BJ (cell line): Measurements from ENCODE around the gene NAGS. TPM values are rescaled to one million over a fixed set of nuclear protein-coding genes. Genes with fewer than 3 reads are reported as not detected.
"Not testable (repeated sequence)": the region's sequence is repeated elsewhere in the genome, so short reads cannot be mapped to it uniquely, and the experiment has no call there.

Experiments used
- CTCF ChIA-PET: fragments of 350-600 bp; formaldehyde crosslinking; extraction: SDS; loops from one replicate; lab custom pipeline; 2021; ENCODE audit warnings: antibody characterized with exemption, inconsistent platforms; lab: Yijun Ruan, JAX
- POLR2A ChIA-PET: fragments of 300-600 bp; sonication (Branson Sonifier 250); formaldehyde crosslinking; extraction: SDS; loops from one replicate; lab custom pipeline; 2021; ENCODE audit warnings: antibody characterized with exemption; lab: Charles Lee
- DNase-seq: peaks from one replicate; pipeline ENCODE4 v3.0.0-alpha.2; 2011; ENCODE audit warnings: low read depth
- H3K27me3 ChIP-seq: 2 replicates; pipeline ENCODE4 v1.6.0; 2011; ENCODE audit warnings: low read length; ENCODE audit not compliant: control insufficient read depth, insufficient read depth
- H3K36me3 ChIP-seq: 2 replicates; pipeline ENCODE4 v1.5.1; 2011; ENCODE audit warnings: low read length; ENCODE audit not compliant: control insufficient read depth, insufficient read depth
- H3K4me3 ChIP-seq: 2 replicates; pipeline ENCODE4 v1.5.1; 2011; ENCODE audit warnings: low read depth, mild to moderate bottlenecking, control low read depth, low read length
- polyA plus RNA-seq: library from polyadenylated mRNA; depleted of rRNA; stranded (reverse); fragments of >200 nt; gene quantifications from 2 replicates; pipeline ENCODE4 v1.2.3, GENCODE V29; 2011
- TF ChIP-seq, protein P1 (sequence below): IDR thresholded peaks from 2 replicates; pipeline ENCODE4 v1.5.1; 2011; ENCODE audit warnings: low read depth, mild to moderate bottlenecking, control low read depth, inconsistent platforms, low read length, moderate library complexity; ENCODE audit not compliant: insufficient read depth

The NAGS gene
- polyA plus RNA-seq, 1 experiment: 1.6 TPM

DNA sequence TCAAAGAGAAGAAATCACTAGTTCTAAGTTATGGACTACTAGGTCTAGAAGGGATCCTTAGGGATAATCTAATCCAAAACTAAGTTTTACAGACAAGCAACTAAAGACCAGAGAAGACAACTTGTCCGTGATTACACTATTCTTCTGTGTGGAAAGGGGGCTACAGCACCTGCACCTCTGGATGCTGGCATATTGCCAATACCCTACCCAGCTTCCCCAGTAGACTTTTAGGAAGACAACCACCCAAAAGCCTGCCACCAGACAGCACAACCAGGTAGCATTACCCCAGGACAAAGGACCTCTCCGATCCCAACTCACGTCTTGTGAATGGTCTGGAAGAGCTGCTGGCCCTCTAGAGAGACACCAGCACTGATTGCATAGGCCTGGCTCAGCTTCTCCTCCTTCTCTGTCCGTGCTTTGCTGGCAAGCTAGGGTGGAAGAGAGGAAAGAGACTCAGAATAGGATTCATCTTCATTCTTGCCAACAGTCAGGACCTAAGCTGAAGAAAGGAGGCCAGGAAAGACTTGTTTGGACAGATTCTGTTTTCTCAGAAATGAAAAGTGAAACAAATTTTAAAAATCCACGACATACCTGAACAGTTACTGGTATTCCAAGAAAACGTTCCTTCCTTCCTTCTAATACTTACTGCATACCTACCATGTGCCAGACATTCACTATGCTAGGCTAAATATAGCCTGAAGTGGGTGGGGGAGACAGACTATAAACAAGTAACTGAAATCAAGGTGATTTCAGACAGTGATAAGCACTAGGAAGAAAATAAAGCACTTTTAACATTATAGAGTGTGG is 35.6 kb downstream of the NAGS start:
- Histone ChIP-seq H3K4me3 (no peak overlapping the region), H3K27me3 (no peaks in the 10 kb centered on the region), H3K36me3 (peaks cover 10% of the 10 kb centered on the region)
- POLR2A ChIA-PET: no interaction called here
- TF ChIP-seq, protein P1, sequence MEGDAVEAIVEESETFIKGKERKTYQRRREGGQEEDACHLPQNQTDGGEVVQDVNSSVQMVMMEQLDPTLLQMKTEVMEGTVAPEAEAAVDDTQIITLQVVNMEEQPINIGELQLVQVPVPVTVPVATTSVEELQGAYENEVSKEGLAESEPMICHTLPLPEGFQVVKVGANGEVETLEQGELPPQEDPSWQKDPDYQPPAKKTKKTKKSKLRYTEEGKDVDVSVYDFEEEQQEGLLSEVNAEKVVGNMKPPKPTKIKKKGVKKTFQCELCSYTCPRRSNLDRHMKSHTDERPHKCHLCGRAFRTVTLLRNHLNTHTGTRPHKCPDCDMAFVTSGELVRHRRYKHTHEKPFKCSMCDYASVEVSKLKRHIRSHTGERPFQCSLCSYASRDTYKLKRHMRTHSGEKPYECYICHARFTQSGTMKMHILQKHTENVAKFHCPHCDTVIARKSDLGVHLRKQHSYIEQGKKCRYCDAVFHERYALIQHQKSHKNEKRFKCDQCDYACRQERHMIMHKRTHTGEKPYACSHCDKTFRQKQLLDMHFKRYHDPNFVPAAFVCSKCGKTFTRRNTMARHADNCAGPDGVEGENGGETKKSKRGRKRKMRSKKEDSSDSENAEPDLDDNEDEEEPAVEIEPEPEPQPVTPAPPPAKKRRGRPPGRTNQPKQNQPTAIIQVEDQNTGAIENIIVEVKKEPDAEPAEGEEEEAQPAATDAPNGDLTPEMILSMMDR: no peak
- DNase-seq: no peak
- CTCF ChIA-PET: interaction anchor here (1.3 to 5.3 kb wide), 8 partner anchors 12 to 96 kb away, joined by 4 to 41 read pairs (median 7); no protein-coding TSS in a partner anchor

DNA sequence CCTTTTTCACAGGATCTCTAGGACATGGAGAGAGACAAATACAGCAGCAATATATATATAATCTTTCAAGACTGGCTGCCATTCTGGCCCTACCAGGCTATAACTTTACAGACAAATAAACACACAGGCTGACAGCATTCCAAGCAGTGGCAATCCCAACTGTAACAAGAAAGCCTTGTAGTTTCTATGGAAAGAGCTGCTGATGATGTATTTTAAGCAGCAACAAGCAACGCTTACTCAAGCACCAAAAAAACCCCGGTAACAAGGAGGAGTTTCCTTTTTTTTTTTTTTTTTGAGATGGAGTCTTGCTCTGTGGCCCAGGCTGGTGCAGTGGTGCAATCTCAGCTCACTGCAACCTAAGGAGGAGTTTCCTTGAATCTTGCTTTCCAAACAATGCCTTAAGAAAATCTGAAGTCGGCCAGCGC is 38.9 kb downstream of the NAGS start:
- Histone ChIP-seq H3K27me3 (no peaks in the 10 kb centered on the region), H3K4me3 (no peak overlapping the region), H3K36me3 (no peaks in the 10 kb centered on the region; the same call in 1 of the 2 replicates)
- POLR2A ChIA-PET: no interaction called here
- TF ChIP-seq, protein P1: no peak
- CTCF ChIA-PET: interaction anchor here (0.5 to 5.3 kb wide), 14 partner anchors 13 to 292 kb away, joined by 3 to 42 read pairs (median 4); partner anchors contain the start of genes HDAC5 and PPY
- DNase-seq: no peak

DNA sequence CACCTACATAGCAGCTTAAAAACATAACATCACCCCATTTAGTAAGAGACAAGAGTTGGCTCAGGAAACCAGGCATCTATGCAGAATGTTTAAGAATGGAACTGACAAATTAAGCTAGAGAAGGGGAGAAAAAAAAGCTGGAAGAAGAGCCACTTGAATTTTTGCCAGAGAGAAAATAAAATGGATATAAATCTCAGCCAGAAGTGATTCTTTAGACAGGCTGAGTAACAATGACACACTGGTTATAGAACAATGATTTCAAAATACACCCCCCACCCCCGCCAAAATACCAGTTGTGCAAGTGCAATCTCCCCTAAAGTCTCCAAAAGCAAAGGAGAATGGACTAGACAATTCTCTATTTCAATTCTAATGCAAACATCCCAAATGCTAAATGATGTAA is 39.6 kb downstream of the NAGS start:
- ChIA-PET CTCF (interaction anchor here (0.6 to 5.3 kb wide), 9 partner anchors 14 to 287 kb away, joined by 3 to 42 read pairs (median 4); partner anchors contain the start of gene PPY), POLR2A (no interaction called here)
- no peak for DNase-seq
- Histone ChIP-seq H3K4me3 (no peak overlapping the region), H3K36me3 (no peaks in the 10 kb centered on the region; the same call in 1 of the 2 replicates), H3K27me3 (no peaks in the 10 kb centered on the region)
- TF ChIP-seq, protein P1: no peak

DNA sequence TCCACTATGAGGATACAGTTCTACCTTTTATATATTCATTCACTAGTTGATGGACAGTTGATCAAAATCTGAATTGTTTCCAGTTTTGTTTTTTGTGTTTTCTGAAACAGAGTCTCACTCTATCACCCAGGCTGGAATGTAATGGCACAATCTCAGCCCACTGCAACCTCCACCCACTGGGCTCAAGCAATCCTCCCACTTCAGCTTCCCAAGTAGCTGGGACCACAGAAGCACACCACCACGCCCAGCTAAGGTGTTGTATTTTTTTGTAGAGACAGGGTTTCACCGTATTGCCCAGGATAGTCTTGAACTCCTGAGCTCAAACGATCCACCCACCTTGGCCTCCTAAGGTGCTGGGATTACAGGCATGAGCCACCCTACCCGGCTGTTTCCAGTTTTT is 41.1 kb downstream of the NAGS start:
- TF ChIP-seq, protein P1: no peak
- no peak for DNase-seq
- Histone ChIP-seq H3K4me3 (no peak overlapping the region), H3K36me3 (peaks cover 5% of the 10 kb centered on the region), H3K27me3 (no peaks in the 10 kb centered on the region)
- ChIA-PET CTCF (interaction anchor here (0.6 kb wide), 1 partner anchor 12 kb away, joined by 4 read pairs; no protein-coding TSS in a partner anchor), POLR2A (interaction anchor here (0.7 kb wide), 1 partner anchor 29 kb away, joined by 3 read pairs; no protein-coding TSS in a partner anchor)

DNA sequence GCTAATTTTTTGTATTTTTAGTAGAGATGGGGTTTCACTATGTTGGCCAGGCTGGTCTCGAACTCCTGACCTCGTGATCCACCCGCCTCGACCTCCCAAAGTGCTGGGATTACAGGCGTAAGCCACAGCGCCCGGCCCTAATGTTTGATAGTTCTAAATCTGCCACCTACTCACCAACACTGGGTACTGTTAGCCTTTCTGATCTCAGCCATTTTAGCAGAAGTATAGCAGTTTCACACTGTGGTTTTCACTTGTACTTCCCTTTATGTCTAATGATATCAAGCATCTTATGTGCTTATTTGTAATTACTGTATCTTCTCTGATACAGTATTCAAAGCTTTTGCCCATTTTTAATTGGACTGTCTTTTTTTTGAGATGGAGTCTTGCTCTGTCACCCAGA is 42.5 kb downstream of the NAGS start:
- H3K27me3 ChIP-seq, POLR2A ChIA-PET, H3K36me3 ChIP-seq, H3K4me3 ChIP-seq, CTCF ChIA-PET, DNase-seq: not testable (repeated sequence)
